Immature natural killer cell (primary cell): Measurements from ENCODE around the gene CCDC9. TPM values are rescaled to one million over a fixed set of nuclear protein-coding genes. Genes with fewer than 3 reads are reported as not detected.

Experiments
- DNase-seq, 3 donors: peaks; one replicate each; pipeline ENCODE4 v3.0.0; 2022; ENCODE audit warnings: mixed read lengths in 1 of 3
- H3K27ac Mint-ChIP-seq, 6 donors: one replicate each; pipeline ENCODE4 v1.8.0; 2020; ENCODE audit warnings: mixed read lengths in 6 of 6, mild to moderate bottlenecking in 5 of 6, inconsistent platforms in 4 of 6, moderate library complexity in 3 of 6
- H3K27me3 Mint-ChIP-seq, 3 donors: one replicate each; pipeline ENCODE4 v1.8.0; 2020 to 2021; ENCODE audit warnings: low read depth in 3 of 3, mild to moderate bottlenecking in 3 of 3, mixed read lengths in 3 of 3, moderate library complexity in 3 of 3, inconsistent platforms in 1 of 3
- H3K36me3 Mint-ChIP-seq, 3 donors: one replicate each; pipeline ENCODE4 v1.8.0; 2020; ENCODE audit warnings: mixed read lengths in 3 of 3, inconsistent platforms in 2 of 3, mild to moderate bottlenecking in 2 of 3
- H3K4me1 Mint-ChIP-seq, 2 donors: one replicate each; pipeline ENCODE4 v1.8.0; 2020; ENCODE audit warnings: inconsistent platforms in 2 of 2, mild to moderate bottlenecking in 2 of 2, mixed read lengths in 2 of 2, moderate library complexity in 1 of 2
- H3K4me3 Mint-ChIP-seq, 5 donors: one replicate each; pipeline ENCODE4 v1.8.0; 2020; ENCODE audit warnings: mild to moderate bottlenecking in 5 of 5, mixed read lengths in 5 of 5, inconsistent platforms in 3 of 5, moderate library complexity in 3 of 5
- H3K9me3 Mint-ChIP-seq, 6 donors: one replicate each; pipeline ENCODE4 v1.8.0; 2020; ENCODE audit warnings: mild to moderate bottlenecking in 6 of 6, mixed read lengths in 6 of 6, inconsistent platforms in 4 of 6, moderate library complexity in 3 of 6
- polyA plus RNA-seq, 3 donors: library from polyadenylated mRNA; unstranded; fragments of 300-500 nt; fragmentation: Illumina TruSeq; gene quantifications; one replicate each; pipeline ENCODE4 v1.2.3, GENCODE V29; 2021

Gene CCDC9
- polyA plus RNA-seq = 10 to 100 TPM in 1 of 3 donors, 1 to 10 TPM in 2; 2.6 to 12.2 (median 5.1) TPM

DNA sequence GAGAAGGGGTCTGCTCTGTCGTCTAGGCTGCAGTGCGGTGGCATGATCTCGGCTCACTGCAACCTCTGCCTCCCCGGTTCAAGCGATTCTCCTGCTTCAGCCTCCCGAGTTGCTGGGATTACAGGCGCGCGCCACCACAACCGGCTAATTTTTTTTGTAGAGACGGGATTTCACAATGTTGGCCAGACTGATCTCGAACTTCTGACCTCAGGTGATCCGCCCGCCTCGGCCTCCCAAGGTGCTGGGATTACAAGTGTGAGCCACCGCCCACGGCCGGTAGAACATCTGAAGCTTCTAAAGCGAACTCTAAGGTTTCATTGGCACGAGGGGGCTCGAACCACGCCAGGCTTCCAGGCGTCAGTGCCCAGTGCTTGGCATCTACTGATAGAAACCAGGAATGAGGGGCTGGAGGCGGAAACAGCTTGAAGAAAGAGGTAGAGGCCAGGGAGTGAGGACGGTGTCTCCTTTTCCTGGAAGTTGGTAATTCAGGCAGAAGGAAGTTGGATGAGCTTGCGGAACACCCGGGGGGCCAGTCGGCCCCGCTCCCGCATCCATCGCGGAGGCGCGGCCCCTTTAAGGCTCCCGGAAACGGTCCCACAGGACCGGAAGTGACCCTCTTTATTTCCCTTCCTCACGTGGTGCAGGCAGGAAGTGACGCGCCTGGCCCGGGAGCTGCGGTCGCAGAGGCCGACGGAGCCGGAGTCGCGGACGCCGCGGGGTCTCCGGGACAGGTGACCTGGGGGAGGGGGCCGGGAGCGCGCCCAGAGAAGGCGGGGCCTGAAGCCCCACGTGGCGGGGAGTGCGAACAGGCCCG, at the start of gene CCDC9:
TSS of gene CCDC9 (plus strand) at position 647 of the 814 bp plus-strand sequence. CDS start 1,876 bp downstream, outside the sequence.
- Mint-ChIP-seq H3K27ac (peak within 1 kb of the TSS; percentile 93 to 98 (median 96)), H3K9me3 (no peaks in the 10 kb centered on the region), H3K27me3 (peaks cover 15 to 18% (median 17%) of the 10 kb centered on the region in 3 donors), H3K36me3 (peaks cover 14 to 23% (median 15%) of the 10 kb centered on the region in 3 donors), H3K4me1 (peaks cover 33 to 42% of the 10 kb centered on the region in 2 donors), H3K4me3 (peak within 1 kb of the TSS; percentile 91 to 95 (median 92))
- peak; percentile 95 to 96 (median 95) for DNase-seq

DNA sequence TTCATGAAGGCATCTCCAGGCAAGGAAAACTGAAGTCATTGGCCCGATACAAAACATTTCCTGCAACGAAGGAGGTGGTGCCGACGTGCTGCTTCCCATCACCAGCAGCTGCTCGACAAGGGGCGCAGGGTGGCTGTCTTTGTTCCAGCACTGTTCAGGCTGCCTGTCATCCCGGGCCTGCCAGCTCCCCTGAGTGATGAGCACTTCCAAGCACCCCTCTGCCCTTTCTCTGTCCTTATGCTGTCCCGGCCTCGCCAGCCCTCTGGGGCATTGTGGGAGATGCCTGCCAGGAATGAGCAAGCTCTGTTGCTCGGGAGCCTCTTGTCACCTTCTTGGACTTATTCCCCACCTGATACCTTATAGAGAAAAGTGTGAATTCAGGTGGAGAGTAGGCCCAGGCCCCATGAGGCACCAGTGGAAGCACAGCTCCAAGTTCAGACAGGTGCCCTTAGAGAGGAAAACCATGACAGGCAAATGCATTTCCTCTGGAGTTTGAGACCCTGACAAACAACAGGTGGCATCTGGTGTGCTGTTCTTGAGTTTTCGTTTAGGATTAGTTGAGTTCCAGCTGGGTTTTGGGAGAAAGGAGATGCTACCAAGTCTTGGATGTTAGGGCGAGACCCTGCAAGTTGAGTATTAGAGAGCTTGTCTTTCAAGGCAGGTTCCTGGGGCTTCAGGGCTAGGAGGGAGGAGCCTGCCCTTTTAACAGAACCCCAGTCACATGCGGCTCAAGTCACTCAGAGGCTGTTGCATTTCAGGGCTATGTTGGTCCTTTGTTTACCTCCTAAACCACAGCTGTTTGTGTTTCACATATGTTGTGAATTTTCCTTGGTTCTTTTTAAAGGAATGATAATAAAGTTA, 46.8 kb upstream of the CCDC9 start:
- H3K9me3 Mint-ChIP-seq = no peaks in the 10 kb centered on the region
- DNase-seq = no peak
- peaks cover 7 to 8% of the 10 kb centered on the region in 2 donors for H3K4me1 Mint-ChIP-seq
- H3K27me3 Mint-ChIP-seq = peaks cover 0 to 5% (median 3%) of the 10 kb centered on the region in 3 donors
- peaks cover 14 to 30% (median 17%) of the 10 kb centered on the region in 3 donors for H3K36me3 Mint-ChIP-seq
- peak overlapping the region in 1 of 6 donors; percentile 51 for H3K27ac Mint-ChIP-seq
- no peak overlapping the region for H3K4me3 Mint-ChIP-seq

GRCh38 chr19:47210180-47210490, 46.2 kb upstream of the CCDC9 start:
- DNase-seq = no peak
- H3K27me3 Mint-ChIP-seq = peaks cover 0 to 5% (median 2%) of the 10 kb centered on the region in 3 donors
- no peaks in the 10 kb centered on the region for H3K9me3 Mint-ChIP-seq
- no peak overlapping the region for H3K4me3 Mint-ChIP-seq
- peaks cover 7 to 8% of the 10 kb centered on the region in 2 donors for H3K4me1 Mint-ChIP-seq
- peaks cover 12 to 29% (median 14%) of the 10 kb centered on the region in 3 donors for H3K36me3 Mint-ChIP-seq
- peak overlapping the region in 1 of 6 donors; percentile 69 for H3K27ac Mint-ChIP-seq

DNA sequence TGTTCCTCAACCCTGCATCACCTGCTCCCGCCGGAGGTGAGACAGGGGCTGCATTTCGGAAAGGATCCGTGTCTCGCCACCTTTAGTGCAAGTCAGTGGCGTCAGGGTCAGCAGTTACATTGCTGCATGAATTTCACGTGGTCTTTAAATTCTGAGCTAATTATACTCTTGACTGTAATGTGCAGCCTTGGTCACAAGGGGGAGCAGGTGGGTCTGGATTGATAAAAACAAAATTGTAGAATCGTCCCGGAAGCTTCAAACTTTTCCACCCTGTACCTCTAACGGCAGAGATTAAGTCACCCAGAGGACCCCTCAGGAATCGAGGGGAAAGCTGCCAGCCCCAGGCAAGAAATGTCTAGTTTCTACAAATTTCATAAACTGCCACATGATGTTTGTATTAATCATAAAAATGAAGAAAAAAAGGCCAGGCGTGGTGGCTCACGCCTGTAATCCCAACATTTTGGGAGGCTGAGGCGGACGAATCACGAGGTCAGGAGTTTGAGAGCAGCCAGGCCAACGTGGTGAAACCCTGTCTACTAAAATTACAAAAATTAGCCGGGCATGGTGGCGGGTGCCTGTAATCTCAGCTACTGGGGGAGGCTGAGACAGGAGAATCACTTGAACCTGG, 45.5 kb upstream of the CCDC9 start:
- DNase-seq = peak; percentile 72 to 77 (median 74)

DNA sequence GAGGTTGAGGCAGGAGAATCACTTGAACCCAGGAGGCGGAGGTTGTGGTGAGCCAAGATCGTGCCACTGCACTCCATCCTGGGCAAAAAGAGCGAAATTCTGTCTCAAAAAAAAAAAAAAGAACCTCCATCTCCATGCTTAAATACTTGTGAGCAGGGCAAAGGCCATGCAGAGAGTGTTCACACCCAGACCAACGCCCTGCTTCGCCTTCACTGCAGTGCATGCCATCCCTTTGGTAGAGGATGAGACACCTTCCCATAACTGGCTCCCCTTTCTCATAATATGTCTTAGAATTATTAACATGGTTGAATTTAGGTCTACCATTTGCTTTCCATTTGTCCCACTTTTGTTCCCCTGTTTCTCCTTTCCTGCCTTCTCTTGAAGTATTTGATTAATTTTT, 40.7 kb upstream of the CCDC9 start:
- no peak for DNase-seq
- Mint-ChIP-seq H3K4me1 (peaks cover 5% of the 10 kb centered on the region in 2 donors), H3K27me3 (peaks cover 0 to 2% (median 1%) of the 10 kb centered on the region in 3 donors), H3K4me3 (no peak overlapping the region), H3K9me3 (no peaks in the 10 kb centered on the region), H3K27ac (no peak overlapping the region), H3K36me3 (peaks cover 0 to 8% (median 2%) of the 10 kb centered on the region in 3 donors)

More for the DNA sequence above, 45.5 kb upstream of the CCDC9 start:
- Mint-ChIP-seq H3K36me3 (peaks cover 9 to 26% (median 17%) of the 10 kb centered on the region in 3 donors), H3K4me3 (peak overlapping the region in 4 of 5 donors; percentile 4 to 51 (median 16)), H3K9me3 (no peaks in the 10 kb centered on the region), H3K4me1 (peaks cover 7 to 8% of the 10 kb centered on the region in 2 donors), H3K27ac (peak overlapping the region; percentile 34 to 84 (median 59)), H3K27me3 (peaks cover 0 to 5% (median 2%) of the 10 kb centered on the region in 3 donors)

DNA sequence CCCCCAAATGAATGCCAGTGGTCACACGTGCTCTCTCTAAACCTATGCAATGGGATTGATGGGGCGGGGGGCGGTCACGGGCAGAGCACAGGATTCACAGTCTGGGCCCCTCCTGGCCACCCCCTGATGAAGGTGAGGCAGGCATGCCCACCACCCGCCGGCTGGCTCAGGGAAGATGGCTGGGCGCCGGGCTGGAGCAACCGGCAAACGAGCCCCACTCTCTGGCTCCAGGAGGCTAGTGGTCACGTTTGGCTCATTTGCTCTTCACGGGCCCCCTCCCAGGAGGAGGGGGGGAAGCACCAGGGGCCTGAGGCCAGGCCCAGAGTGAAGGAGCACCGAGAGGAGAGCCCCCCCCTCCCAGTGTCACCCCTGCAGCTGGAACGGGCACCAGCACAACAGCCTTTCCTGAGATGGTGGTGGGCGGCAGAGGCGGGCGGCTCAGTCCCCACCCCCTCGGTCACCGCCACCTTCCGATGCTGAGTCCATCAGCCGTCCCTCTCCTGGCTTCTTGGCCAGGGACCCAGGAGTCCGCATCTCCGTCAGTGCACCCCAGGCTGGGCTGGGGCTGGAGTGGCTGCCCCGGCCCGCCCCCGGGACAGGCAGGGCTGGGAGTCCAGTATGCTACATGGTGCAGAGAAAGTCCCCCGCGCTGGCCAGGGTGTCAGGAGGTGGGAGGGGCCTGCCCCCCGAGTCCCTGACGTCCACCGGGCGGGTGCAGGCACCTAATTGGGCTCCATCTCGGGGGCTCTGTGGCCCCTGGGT, 35.1 kb upstream of the CCDC9 start:
- Mint-ChIP-seq H3K27ac (no peak overlapping the region), H3K36me3 (peaks cover 0 to 8% (median 7%) of the 10 kb centered on the region in 3 donors), H3K4me1 (peaks cover 7% of the 10 kb centered on the region in 2 donors), H3K4me3 (no peak overlapping the region), H3K27me3 (peaks cover 5 to 6% (median 6%) of the 10 kb centered on the region in 3 donors), H3K9me3 (no peaks in the 10 kb centered on the region)
- no peak for DNase-seq

DNA sequence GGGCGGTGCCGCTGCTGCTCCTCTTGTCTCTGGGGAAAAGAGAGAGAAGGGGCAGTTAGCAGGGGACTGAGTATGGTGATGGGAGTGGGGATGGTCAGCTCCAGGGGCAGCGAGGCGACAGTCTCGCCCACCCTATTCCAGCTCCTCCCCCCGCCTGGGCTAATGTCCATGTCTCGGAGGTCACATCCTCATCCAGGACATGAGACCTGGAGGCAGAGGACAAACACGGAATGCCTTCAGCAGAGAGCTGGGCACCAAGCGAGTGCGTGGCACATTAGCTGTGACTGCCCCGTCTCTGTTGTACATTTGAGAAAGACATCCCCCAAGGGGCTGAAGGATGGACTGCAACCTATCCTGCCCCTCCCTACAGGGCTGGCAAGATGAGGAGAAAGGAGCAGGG, 34.4 kb upstream of the CCDC9 start:
- Mint-ChIP-seq H3K4me1 (peaks cover 7 to 10% of the 10 kb centered on the region in 2 donors), H3K4me3 (no peak overlapping the region), H3K27ac (no peak overlapping the region), H3K36me3 (peaks cover 0 to 8% (median 7%) of the 10 kb centered on the region in 3 donors), H3K27me3 (peaks cover 8 to 9% (median 8%) of the 10 kb centered on the region in 3 donors), H3K9me3 (no peaks in the 10 kb centered on the region)
- no peak for DNase-seq

DNA sequence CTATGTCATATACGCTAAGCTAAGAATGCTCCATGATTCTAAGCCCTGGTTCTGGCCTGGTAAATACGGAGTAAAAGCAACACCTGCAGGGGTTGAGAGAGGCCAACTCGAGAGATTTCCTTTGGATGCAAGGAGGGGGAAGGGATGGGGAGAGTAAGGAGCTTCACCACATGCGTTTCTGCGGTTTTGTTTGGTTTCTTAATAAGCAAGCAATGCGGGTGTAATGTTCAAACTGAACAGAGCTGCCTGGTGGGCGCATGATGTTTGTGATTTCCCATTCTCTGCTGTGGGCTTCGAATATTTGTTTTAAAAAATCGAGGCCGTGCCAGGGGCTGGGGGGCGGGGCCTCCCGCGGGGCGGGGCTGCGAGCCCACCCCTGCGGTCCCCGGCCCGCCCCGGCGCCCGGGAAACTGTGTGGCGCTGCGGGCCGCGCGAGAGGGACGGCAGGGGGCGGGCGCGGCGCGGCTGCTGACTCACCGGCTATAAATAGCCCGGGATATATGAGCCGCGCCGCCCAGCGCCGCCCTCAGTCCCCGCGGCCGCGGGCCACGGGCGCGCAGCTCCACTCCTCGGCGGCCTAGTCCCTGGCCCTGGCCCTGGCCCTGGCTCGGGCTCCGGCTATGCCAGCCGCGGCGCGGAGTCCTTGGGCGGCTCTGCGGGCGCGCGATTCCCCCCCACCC, 30.4 kb upstream of the CCDC9 start:
- Mint-ChIP-seq H3K4me3 (peak overlapping the region; percentile 65 to 89 (median 80)), H3K27ac (peak overlapping the region; percentile 79 to 94 (median 92)), H3K4me1 (peaks cover 7 to 15% of the 10 kb centered on the region in 2 donors), H3K36me3 (peaks cover 0 to 4% (median 4%) of the 10 kb centered on the region in 3 donors), H3K9me3 (no peaks in the 10 kb centered on the region), H3K27me3 (peaks cover 14 to 18% (median 17%) of the 10 kb centered on the region in 3 donors)
- DNase-seq = peak; percentile 88 to 92 (median 91)

- H3K27me3 Mint-ChIP-seq = peaks cover 18 to 23% (median 20%) of the 10 kb centered on the region in 3 donors
- peak overlapping the region; percentile 83 to 89 (median 85) for H3K4me3 Mint-ChIP-seq
- DNase-seq = peak; percentile 78 to 79 (median 79)
- H3K36me3 Mint-ChIP-seq = peaks cover 0 to 4% (median 3%) of the 10 kb centered on the region in 3 donors
- H3K9me3 Mint-ChIP-seq = no peaks in the 10 kb centered on the region
- H3K4me1 Mint-ChIP-seq = peaks cover 13 to 20% of the 10 kb centered on the region in 2 donors
- peak overlapping the region in 5 of 6 donors; percentile 88 to 94 (median 93) for H3K27ac Mint-ChIP-seq
Measured at GRCh38 chr19:47226426-47227351, 29.6 kb upstream of the CCDC9 start.

DNA sequence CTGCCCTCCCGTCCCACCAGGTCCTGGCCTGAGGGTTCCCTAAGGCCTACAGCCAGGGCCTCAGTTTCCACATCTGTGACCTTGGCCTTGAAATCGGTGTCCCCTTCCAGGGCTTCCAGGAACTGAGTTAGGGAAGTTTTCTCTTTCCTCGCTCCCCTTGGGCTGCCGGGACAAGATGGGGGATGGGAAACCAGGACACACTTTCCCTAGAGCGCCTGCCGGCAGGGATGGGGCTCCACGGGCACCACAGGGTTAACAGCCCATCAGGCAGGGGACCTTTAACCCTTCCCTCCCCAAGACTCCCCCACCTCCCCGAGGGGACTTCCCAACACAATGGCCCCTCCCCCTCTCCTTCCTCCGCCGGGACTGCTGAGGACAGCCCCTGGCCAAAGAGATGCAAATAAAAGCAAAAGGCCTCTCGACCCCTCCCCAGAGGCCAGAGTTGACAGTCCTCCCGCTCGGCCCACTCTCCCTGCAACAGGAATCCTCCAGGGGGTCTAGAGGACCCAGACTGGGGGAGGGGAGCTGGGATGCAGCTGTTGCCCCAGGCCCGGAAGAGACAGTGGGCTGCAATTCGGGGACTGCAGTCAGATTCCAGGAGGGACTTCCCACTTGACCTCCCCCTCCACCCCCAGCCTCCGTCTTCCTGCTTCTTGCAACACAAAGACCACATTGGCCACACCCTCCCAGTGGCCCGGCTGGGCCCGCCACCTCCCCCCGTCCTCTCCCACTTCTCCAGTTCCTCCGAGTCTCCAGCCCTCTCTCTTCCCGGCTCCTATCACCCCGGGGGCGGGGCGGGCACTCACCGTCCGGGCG, 28.8 kb upstream of the CCDC9 start:
- Mint-ChIP-seq H3K4me1 (peaks cover 21 to 25% of the 10 kb centered on the region in 2 donors), H3K4me3 (peak overlapping the region; percentile 83 to 89 (median 85)), H3K36me3 (no peaks in the 10 kb centered on the region), H3K27me3 (peaks cover 19 to 24% (median 22%) of the 10 kb centered on the region in 3 donors), H3K27ac (peak overlapping the region in 5 of 6 donors; percentile 74 to 94 (median 93)), H3K9me3 (no peaks in the 10 kb centered on the region)
- peak; percentile 57 to 68 (median 60) for DNase-seq
